ENCODE data around the gene RACK1.
"Not testable (repeated sequence)": the region's sequence is repeated elsewhere in the genome, so short reads cannot be mapped to it uniquely, and the experiment has no call there.

Gene RACK1

GRCh38 chr5:181214249-181214648, 29.5 kb downstream of the RACK1 start:
- DNase-seq (ENCODE audit: low read depth) = not testable (repeated sequence)

DNA sequence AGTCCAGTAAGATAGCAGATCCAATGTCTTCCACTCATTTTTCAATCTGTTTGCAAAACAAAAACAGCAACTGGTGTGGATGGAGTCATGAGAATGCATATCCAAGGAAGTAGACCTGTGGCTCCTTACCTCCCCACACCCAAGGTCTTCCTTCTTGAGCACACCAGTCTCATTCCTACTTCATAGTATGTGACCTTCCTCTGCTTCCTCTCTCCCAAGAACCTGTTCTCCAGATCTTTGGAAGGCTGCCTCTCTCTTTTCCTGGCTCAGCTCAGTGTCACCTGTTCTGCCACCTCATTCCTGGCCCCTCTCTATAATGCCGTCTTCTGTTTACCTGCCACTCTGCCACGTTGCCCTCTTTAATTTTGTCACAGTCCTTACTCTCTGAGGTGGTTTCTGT, 30.8 kb downstream of the RACK1 start:
- no peak for DNase-seq (ENCODE audit: low read depth)

GRCh38 chr5:181212080-181212479, 31.6 kb downstream of the RACK1 start:
- no peak for DNase-seq (ENCODE audit: low read depth)

DNA sequence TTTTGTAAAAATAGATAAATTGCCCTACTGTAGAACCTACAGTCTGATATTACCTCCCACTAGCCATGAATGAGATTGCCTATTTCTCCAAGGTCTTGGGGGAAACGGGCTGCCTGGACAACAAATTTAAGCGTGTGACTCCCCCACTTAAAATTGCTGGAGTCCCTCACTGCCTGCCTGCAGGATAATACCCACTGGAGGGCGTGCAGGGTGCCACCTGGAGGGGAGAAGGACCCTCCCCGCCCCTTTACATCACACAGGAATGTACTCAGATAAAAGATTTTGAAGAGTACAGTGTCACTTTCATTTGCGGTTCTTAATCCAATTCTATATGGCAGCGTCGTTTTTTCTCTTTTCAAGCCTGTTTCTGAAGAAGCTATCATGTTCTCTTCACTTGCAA, 32.5 kb downstream of the RACK1 start:
- no peak for DNase-seq (ENCODE audit: low read depth)

DNA sequence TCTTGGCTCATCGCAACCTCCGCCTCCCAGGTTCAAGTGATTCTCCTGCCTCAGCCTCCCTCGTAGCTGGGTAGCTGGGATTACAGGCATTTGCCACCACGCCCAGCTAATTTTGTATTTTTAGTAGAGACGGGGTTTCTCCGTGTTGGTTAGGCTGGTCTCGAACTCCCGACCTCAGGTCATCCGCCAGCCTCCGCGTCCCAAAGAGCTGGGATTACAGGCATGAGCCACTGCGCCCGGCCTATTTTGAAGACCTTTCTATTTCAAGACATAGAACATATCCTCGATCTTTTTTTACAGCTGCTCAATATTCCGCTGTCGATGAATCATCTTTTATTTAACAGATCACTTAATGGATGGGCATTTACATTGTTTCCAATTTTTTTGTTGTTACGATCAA, 33.0 kb downstream of the RACK1 start:
- not testable (repeated sequence) for DNase-seq (ENCODE audit: low read depth)

- DNase-seq (ENCODE audit: low read depth) = not testable (repeated sequence)
Observed at GRCh38 chr5:181210148-181210547, 33.6 kb downstream of the RACK1 start.

DNA sequence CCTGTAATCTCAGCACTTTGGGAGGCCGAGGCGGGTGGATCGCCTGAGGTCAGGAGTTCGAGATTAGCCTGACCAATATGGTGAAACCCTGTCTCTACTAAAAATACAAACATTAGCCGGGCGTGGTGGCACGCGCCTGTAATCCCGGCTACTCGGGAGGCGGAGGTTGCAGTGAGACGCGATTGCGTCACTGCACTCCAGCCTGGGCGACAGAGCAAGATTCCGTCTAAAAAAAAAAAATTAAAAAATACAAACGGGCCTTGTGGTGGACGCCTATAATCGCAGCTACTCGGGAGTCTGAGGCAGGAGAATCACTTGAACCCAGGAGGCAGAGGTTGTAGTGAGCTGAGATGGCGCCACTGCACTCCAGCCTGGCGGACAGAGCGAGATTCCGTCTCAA, 34.7 kb downstream of the RACK1 start:
- not testable (repeated sequence) for DNase-seq (ENCODE audit: low read depth)

DNA sequence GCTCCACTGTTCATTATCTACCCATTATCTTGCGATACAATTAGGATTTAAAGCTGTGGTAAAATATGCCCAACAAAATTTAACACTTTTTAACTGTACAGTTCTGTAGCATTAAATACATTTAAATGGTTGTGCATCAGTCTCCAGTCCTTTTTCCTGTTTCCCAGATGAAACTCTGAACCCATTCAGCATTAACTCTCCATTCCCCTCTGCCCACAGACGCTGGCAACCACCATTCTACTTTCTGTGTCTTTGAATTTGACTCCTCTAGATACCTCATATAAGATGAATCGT, 35.8 kb downstream of the RACK1 start:
- no peak for DNase-seq (ENCODE audit: low read depth)

DNA sequence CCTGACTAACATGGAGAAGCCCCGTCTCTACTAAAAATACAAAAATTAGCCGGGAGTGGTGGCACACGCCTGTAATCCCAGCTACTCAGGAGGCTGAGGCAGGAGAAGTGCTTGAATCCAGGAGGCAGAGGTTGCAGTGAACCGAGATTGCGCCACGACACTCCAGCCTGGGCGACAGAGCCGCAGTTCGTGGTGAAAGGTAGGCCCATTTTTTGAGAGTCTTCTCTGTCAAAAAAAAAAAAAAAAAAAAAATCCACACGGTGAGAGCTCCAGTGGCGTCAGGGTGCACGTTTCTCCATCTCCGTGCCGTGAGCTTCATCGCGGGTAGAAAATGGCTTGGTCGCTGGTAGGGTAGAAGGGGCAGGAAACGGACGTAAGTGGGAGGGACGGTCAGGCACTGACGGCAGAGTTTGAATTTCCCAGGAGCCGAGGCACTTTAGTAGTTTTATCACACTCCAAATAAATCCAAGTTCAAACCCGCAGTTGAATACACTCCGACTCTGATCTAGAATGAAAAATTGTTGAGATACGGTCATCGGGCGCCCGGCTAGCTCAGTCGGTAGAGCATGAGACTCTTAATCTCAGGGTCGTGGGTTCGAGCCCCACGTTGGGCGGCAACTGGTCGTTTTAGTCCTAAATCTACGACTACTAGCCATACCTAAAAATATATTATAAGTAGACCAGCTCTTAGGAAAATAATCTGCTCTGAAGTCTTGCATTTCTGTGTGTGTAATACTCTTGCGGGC, 36.3 kb downstream of the RACK1 start:
- no peak for DNase-seq (ENCODE audit: low read depth)

- no peak for DNase-seq (ENCODE audit: low read depth)
Observed at GRCh38 chr5:181205761-181206649, 37.7 kb downstream of the RACK1 start.

- no peak for DNase-seq (ENCODE audit: low read depth)
Observed at GRCh38 chr5:181204826-181205760, 38.6 kb downstream of the RACK1 start, which contains the start of gene TRIM7. TRIM7 (minus strand) TSS chr5:181205196; CDS start chr5:181205110, 86 bp downstream.

GRCh38 chr5:181204113-181204825, 39.4 kb downstream of the RACK1 start:
- DNase-seq (ENCODE audit: low read depth) = no peak

DNA sequence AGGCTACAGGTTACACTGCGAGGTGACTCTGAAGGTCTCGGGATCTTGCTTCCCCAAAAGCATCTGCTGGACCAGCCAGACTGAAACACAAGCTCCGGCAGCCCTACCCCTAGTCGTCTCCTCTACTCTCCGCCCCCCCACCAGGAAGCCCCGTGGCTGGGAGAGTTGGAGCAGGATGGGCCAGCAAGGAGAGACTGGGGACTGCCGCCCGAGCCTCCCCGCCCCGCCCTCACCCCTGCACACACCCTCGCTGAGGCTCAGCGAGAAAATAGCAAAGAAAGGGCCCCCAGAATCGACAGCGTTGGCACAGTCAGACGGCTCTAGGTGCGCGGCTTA, 40.0 kb downstream of the RACK1 start:
- DNase-seq (ENCODE audit: low read depth) = no peak

DNA sequence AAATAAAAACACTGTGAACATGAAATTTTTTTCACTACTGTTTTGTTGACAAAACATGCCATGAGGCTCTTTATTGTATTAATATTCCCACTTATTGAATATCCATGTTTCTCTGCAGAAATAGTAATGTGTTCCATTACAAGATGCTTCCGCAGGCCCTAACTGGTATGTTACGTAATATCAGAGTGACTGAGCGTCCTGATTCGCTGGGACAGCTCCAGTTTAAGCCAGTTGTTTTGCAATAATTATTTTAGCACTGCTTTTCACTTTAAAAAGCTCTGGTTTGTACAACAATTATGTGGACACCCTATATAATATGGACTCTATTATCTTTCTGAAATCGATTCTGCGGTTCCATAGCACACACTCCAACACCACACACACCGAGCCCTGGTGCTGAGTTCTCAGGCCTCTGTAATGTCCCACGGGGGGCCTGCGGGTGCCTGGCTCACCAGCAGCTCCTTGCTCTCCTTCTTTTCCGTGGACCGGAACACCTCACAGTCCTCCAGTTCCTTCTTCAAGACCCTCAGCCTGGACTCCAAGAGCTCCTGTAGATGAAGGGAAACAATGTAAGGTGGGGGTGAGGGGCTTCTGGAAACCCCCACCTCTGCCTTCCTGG, 40.5 kb downstream of the RACK1 start:
- DNase-seq (ENCODE audit: low read depth) = no peak

GRCh38 chr5:181200816-181201215, 42.9 kb downstream of the RACK1 start:
- DNase-seq (ENCODE audit: low read depth) = no peak

GRCh38 chr5:181199881-181200638, 43.6 kb downstream of the RACK1 start:
- no peak for DNase-seq (ENCODE audit: low read depth)

DNA sequence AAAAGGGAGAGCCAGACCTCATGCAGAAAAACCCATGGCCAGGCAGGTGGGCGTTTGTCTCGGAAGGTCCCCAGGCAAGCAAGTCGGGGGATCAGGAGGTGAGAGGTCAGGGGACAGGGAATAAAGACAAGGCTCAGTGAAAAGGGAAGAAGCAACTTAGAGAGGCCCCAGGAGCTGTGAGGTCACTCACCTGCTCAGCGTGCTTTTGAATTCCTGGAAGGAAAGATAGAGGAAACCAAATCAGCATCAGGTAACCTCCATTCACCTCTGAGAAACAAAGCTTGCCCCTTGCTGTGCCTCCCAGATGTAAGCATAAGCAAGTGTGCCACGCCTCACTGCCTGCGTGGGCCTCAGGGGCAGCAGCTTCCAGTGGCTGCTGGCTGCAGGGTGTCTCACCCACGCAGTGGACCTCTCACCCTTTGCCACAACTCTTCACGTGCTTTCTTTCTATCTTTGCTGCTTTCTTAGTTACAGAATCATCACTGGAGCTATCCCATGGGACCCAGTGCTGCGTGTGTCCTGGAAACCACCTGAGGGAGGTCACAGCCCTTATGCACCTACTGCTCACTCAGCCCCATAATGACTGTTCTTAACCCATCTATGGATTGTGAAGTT, 44.7 kb downstream of the RACK1 start:
- no peak for DNase-seq (ENCODE audit: low read depth)

DNA sequence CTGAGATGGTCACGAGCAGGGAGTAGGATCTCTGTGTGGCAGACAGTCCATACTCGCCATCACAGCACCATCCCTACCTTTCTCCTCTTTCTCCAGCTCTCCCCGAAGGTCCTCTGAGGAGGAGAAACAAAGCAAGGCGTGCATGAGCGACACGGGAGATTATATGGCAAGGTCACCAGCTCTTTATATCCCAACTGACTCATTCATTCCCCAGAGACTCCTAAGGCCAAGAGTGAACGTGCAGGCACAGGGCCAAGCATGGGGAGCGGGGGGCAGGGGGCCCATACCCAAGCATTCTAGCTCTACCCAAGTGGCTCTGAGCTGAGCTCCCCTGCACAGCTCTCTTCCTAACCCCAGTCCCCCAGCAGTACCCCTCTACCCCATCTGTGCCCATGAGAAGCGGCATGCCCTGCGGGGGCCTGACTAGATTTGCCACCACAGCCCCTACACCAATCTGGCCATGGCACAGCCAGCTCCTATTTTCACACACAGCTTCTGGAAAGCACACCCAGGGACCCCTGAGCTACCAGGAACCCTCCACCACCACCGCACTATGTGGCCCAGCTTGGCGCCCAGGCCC, 45.5 kb downstream of the RACK1 start:
- no peak for DNase-seq (ENCODE audit: low read depth)

- no peak for DNase-seq (ENCODE audit: low read depth)
Observed at GRCh38 chr5:181197326-181197951, 46.3 kb downstream of the RACK1 start.

All from stimulated activated CD8-positive, alpha-beta memory T cell treated with anti-CD3 and anti-CD28 coated beads, Interleukin-15, amount 100 ng/mL, for 1 hour (primary cell).